ENCODE results near the gene NDRG2.
"Not testable (repeated sequence)": the region's sequence is repeated elsewhere in the genome, so short reads cannot be mapped to it uniquely, and the experiment has no call there.

NDRG2 gene

DNA sequence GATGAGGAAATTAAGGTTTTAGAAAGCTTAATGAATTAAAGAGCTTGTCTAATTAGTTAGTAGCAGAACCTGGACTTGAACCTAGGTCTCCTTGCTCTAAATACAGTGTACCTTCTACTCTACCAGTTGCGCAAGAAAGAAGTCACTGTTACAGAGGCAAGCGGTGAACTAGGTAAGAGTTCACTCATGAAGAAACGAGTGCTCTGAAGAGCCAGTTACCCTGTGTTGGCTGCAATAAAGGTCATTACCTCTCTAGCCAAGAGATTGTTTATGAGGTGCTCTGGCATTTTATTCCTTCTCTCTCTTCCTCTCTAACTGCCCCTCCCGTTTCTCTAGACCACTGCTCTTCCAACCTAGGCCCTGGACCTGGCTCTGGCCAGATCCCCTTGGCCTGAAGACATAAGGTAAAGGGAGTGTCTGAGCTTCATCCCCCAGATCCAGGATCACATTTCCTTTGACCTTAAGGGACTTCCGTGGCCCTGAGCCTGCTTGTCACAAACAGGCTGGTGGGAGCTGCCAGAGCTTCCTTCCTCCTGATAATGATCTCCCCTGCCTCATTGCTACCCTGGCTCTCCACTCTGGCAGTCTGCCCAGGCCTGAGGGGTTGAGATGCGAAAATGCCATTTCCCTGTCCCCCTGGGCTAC, 19.2 kb upstream of the NDRG2 start:
- FAIRE-seq = no peak
- no peak for TF ChIP-seq POLR2A (IDR thresholded peaks at IDR 0.05; ENCODE audit: low read depth, low read length)
- TF ChIP-seq POLR2AphosphoS5 (IDR thresholded peaks at IDR 0.05; ENCODE audit: low read depth, low read length) = no peak
- TF ChIP-seq POU2F2 (IDR thresholded peaks at IDR 0.05; ENCODE audit: low read depth, low read length) = no peak
- TF ChIP-seq TAF1 (IDR thresholded peaks at IDR 0.05; ENCODE audit: low read depth, low read length) = no peak
- no peak for TF ChIP-seq PAX5 (IDR thresholded peaks at IDR 0.05; ENCODE audit: insufficient read depth, low read length, severe bottlenecking)
- no peak for TF ChIP-seq SPI1 (IDR thresholded peaks at IDR 0.05; ENCODE audit: low read depth, low read length)
- no peak for DNase-seq (ENCODE audit: insufficient read length, low spot score)

DNA sequence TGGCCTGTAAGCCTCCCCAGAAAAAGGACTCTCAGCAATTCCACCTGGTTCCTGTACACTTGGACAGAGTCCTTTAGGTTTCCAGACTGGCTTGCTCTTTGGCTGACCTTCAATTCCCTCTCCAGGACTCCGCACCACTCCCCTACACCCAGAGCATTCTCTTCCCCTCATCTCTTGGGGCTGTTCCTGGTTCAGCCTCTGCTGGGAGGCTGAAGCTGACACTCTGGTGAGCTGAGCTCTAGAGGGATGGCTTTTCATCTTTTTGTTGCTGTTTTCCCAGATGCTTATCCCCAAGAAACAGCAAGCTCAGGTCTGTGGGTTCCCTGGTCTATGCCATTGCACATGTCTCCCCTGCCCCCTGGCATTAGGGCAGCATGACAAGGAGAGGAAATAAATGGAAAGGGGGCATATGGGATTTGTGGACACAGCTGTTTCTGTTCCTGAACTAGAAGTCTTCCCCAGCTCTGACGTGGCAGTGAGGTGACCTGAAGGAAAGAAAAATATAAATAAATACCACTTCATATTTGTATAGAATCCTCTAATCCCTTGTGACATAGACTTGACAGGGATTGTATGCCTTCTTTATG, 18.6 kb upstream of the NDRG2 start:
- no peak for FAIRE-seq
- TF ChIP-seq POLR2A (IDR thresholded peaks at IDR 0.05; ENCODE audit: low read depth, low read length) (no peak), POLR2AphosphoS5 (IDR thresholded peaks at IDR 0.05; ENCODE audit: low read depth, low read length) (no peak), PAX5 (IDR thresholded peaks at IDR 0.05; ENCODE audit: insufficient read depth, low read length, severe bottlenecking) (no peak), SPI1 (IDR thresholded peaks at IDR 0.05; ENCODE audit: low read depth, low read length) (no peak), TAF1 (IDR thresholded peaks at IDR 0.05; ENCODE audit: low read depth, low read length) (no peak), POU2F2 (IDR thresholded peaks at IDR 0.05; ENCODE audit: low read depth, low read length) (no peak)
- DNase-seq (ENCODE audit: insufficient read length, low spot score) = no peak

GRCh38 chr14:21042918-21043317, 18.1 kb upstream of the NDRG2 start:
- no peak for TF ChIP-seq POU2F2 (IDR thresholded peaks at IDR 0.05; ENCODE audit: low read depth, low read length)
- no peak for TF ChIP-seq POLR2AphosphoS5 (IDR thresholded peaks at IDR 0.05; ENCODE audit: low read depth, low read length)
- TF ChIP-seq PAX5 (IDR thresholded peaks at IDR 0.05; ENCODE audit: insufficient read depth, low read length, severe bottlenecking) = no peak
- no peak for TF ChIP-seq SPI1 (IDR thresholded peaks at IDR 0.05; ENCODE audit: low read depth, low read length)
- TF ChIP-seq POLR2A (IDR thresholded peaks at IDR 0.05; ENCODE audit: low read depth, low read length) = no peak
- DNase-seq (ENCODE audit: insufficient read length, low spot score) (no peak), FAIRE-seq (no peak)

DNA sequence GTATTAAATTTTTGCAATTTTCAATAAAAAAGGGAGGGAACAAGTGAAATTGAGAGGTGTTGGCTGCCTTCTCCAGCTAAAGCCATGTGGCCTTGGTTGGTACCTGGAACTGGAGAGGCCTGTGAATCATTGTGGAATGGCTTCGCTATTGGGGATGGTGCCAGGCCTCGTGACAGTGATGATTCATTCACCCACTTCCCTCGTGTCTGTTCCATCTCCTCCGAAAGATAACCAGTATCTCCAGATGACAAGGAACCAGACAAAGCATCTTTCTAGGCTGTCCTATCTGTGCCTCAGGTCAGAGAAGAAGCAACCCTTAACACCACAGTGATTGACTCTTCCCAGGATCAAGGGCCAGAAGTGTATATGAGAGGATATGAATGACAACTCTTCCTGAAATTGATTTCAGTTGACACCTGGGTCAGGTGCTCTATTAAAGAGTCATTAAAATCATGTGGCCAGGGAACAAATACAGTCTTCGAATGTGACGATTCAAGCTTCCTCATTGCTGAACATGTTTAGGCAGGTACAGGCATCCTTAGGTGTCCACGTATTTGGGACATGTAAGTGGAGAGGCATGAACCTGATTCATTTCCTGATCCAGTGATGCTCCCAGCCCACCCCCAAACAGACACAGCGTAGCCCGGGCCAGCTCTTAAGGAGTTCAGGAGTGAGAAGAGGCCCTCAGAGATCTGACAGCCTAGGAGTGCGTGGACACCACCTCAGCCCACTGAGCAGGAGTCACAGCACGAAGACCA, 17.0 kb upstream of the NDRG2 start, which contains the start of gene RNASE7:
RNASE7 (plus strand) TSS at position 687 of the 758 bp plus-strand sequence. CDS start 631 bp downstream, outside the sequence.
- TF ChIP-seq POLR2A (IDR thresholded peaks at IDR 0.05; ENCODE audit: low read depth, low read length) = no peak
- no peak for TF ChIP-seq POU2F2 (IDR thresholded peaks at IDR 0.05; ENCODE audit: low read depth, low read length)
- no peak for TF ChIP-seq TAF1 (IDR thresholded peaks at IDR 0.05; ENCODE audit: low read depth, low read length)
- no peak for TF ChIP-seq SPI1 (IDR thresholded peaks at IDR 0.05; ENCODE audit: low read depth, low read length)
- no peak for TF ChIP-seq POLR2AphosphoS5 (IDR thresholded peaks at IDR 0.05; ENCODE audit: low read depth, low read length)
- TF ChIP-seq PAX5 (IDR thresholded peaks at IDR 0.05; ENCODE audit: insufficient read depth, low read length, severe bottlenecking) = no peak
- DNase-seq (ENCODE audit: insufficient read length, low spot score) (no peak), FAIRE-seq (no peak)

DNA sequence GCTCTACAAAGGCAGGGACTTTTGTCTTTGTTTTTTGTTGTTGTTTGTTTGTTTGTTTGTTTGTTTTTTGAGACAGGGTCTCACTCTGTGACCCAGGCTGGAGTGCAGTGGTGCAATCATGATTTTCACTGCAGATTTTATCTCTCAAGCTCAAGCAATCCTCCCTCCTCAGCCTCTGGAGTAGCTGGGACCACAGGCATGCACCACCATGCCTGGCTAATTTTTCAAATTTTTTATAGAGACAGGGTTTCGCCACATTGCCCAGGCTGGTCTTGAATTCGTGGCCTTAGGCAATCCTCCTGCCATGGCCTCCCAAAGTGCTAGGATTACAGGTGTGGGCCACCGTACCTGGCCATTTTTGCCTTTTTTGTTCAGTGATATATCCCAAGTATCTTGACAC, 16.1 kb upstream of the NDRG2 start:
- FAIRE-seq; DNase-seq (ENCODE audit: insufficient read length, low spot score): not testable (repeated sequence)

DNA sequence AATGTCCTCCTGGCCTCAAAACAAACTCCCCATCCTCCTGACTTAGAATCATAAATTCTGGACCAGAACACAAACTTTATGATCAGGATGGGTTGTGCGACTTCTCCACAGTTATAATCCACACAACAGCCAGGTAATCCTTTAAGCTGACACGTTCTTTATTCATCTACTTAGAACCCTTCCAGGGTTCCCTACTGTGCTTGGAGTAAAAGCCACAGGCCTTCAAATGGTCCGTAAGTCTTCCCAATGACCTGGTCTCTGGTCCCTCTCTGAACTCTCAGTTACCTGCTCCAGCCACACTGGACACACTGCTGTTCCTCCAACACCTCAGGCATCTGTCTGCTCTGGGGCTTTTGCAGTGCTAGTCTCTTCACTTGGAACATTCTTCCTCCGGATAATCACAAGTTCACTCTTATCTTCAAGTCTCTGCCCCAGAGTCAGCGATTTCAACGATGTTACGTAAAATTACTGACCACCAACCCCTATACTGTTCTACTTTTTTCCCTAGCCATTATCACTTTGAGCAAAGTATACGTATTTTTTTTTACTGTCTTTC, 15.6 kb upstream of the NDRG2 start:
- TF ChIP-seq PAX5 (IDR thresholded peaks at IDR 0.05; ENCODE audit: insufficient read depth, low read length, severe bottlenecking) = no peak
- no peak for TF ChIP-seq SPI1 (IDR thresholded peaks at IDR 0.05; ENCODE audit: low read depth, low read length)
- no peak for TF ChIP-seq TAF1 (IDR thresholded peaks at IDR 0.05; ENCODE audit: low read depth, low read length)
- TF ChIP-seq POU2F2 (IDR thresholded peaks at IDR 0.05; ENCODE audit: low read depth, low read length) = no peak
- TF ChIP-seq POLR2AphosphoS5 (IDR thresholded peaks at IDR 0.05; ENCODE audit: low read depth, low read length) = no peak
- no peak for TF ChIP-seq POLR2A (IDR thresholded peaks at IDR 0.05; ENCODE audit: low read depth, low read length)
- DNase-seq (ENCODE audit: insufficient read length, low spot score) (no peak), FAIRE-seq (no peak)

DNA sequence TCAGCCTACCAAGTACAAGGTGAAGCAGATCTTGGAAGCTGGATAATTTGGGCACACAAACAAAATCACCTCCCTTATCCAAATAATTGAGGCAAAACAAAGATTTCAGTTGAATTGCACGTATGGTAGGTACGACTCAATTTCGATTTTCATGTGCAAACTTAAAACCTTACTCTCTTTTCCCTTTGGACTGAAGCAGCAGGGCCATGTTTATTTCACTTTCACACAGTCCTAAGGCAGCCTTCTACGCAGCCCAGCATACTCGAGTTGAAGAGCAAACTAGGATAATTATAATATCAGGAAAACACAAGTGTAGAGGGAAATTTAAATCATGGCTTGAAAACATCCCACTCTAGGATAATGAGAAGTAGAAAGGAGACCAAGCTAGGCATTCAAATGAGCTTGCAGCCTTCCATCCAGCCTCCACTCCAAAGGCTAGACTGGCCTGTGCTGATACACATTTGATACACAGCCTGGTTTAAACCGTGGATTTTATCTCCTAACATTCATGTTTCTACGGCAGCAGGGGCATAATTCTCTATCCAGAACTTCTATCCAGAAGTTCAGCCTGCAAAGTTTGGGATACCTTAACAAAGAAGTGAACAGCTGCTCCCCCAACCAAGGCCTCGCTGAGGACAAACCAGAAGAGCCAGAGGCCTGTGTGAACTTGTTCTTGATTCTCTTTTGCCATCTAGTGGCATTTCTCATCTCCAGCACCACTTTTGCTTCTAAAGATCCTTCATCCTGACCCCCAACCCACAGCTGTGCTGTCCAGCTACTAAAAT, 14.9 kb upstream of the NDRG2 start:
- FAIRE-seq (no peak), DNase-seq (ENCODE audit: insufficient read length, low spot score) (peak; percentile 34)
- TF ChIP-seq PAX5 (IDR thresholded peaks at IDR 0.05; ENCODE audit: insufficient read depth, low read length, severe bottlenecking) (no peak), POLR2AphosphoS5 (IDR thresholded peaks at IDR 0.05; ENCODE audit: low read depth, low read length) (no peak), POU2F2 (IDR thresholded peaks at IDR 0.05; ENCODE audit: low read depth, low read length) (no peak), SPI1 (IDR thresholded peaks at IDR 0.05; ENCODE audit: low read depth, low read length) (no peak), TAF1 (IDR thresholded peaks at IDR 0.05; ENCODE audit: low read depth, low read length) (no peak), POLR2A (IDR thresholded peaks at IDR 0.05; ENCODE audit: low read depth, low read length) (no peak)

DNA sequence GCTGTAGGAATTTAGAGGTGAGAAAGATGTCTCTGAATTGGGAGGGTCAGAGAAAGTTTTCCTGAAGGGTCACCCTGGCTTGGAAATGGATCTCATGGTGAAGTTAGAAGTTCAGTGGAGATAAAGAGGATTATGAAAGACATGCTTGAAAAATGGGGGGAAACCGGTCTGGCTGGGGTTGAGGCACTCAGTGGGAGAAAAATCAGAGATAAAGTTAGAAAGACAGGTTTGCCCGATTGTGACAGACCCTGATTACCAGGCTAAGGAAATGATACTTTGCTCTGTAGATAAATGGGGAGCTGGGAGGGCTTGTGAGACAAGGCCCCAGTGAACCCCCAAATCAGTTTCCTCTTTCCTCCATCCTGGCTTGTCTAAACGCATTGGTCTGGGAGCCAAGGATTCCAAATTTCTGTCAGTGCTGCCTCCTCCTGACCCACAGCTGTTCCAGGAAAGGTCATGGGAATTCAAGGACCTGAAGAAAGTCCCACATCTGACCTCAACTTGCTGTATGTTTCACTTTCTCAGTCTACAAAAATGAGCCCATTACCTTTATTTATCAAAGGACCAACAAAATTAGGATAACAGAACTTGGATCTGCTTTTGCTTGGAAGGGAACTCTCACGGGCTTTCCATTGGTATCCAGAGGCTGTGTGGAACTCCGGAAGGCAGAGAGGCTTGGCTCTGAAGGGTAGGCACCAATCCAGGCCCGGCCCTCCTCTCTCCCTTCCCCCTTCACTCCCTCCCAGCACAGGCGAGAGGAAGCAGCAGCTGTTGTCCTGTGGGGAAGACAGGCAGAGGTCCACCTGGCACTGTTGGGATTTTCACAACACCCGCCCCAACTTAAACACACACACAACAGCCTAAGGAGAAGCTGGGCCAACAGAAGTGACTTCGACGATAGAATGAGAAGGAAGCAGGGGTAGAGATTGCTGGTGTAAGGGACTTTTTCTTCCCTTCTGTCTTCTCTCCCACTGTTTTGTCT, 13.9 kb upstream of the NDRG2 start:
- FAIRE-seq (no peak), DNase-seq (ENCODE audit: insufficient read length, low spot score) (no peak)
- TF ChIP-seq TAF1 (IDR thresholded peaks at IDR 0.05; ENCODE audit: low read depth, low read length) (no peak), SPI1 (IDR thresholded peaks at IDR 0.05; ENCODE audit: low read depth, low read length) (no peak), PAX5 (IDR thresholded peaks at IDR 0.05; ENCODE audit: insufficient read depth, low read length, severe bottlenecking) (no peak), POLR2A (IDR thresholded peaks at IDR 0.05; ENCODE audit: low read depth, low read length) (no peak), POU2F2 (IDR thresholded peaks at IDR 0.05; ENCODE audit: low read depth, low read length) (no peak)

All from GM12891 (cell line).